ENCODE data around the gene C6orf62. TPM values are rescaled to one million over a fixed set of nuclear protein-coding genes. Genes with fewer than 3 reads are reported as not detected.
"Not testable (repeated sequence)": the region's sequence is repeated elsewhere in the genome, so short reads cannot be mapped to it uniquely, and the experiment has no call there.

C6orf62 gene
- total and polyA plus RNA-seq, 11 donors, result 20.8 to 92.8 (median 40.7) TPM

GRCh38 chr6:24738741-24739140, 19.8 kb upstream of the C6orf62 start:
- Histone ChIP-seq H3K4me3 (no peak overlapping the region), H3K9me3 (no peaks in the 10 kb centered on the region), H3K27ac (no peak overlapping the region), H3K36me3 (no peaks in the 10 kb centered on the region), H3K4me1 (peaks cover 0 to 19% (median 0%) of the 10 kb centered on the region in 12 donors), H3K27me3 (no peaks in the 10 kb centered on the region)
- WGBS, 4 donors, result 44 to 63% (median 49%) methylated on average over 3 of the region's 3 CpGs
- DNase-seq (no peak), ATAC-seq (no peak)
- intact Hi-C loops (cut with DNase I), result no loop called here
- TF ChIP-seq, protein P1, sequence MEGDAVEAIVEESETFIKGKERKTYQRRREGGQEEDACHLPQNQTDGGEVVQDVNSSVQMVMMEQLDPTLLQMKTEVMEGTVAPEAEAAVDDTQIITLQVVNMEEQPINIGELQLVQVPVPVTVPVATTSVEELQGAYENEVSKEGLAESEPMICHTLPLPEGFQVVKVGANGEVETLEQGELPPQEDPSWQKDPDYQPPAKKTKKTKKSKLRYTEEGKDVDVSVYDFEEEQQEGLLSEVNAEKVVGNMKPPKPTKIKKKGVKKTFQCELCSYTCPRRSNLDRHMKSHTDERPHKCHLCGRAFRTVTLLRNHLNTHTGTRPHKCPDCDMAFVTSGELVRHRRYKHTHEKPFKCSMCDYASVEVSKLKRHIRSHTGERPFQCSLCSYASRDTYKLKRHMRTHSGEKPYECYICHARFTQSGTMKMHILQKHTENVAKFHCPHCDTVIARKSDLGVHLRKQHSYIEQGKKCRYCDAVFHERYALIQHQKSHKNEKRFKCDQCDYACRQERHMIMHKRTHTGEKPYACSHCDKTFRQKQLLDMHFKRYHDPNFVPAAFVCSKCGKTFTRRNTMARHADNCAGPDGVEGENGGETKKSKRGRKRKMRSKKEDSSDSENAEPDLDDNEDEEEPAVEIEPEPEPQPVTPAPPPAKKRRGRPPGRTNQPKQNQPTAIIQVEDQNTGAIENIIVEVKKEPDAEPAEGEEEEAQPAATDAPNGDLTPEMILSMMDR (IDR thresholded peaks at IDR 0.05), result no peak
- TF ChIP-seq POLR2A (IDR thresholded peaks at IDR 0.05), result no peak

GRCh38 chr6:24734710-24735109, 15.8 kb upstream of the C6orf62 start:
- H3K4me1 ChIP-seq; H3K4me3 ChIP-seq; DNase-seq; ATAC-seq; intact Hi-C loops (cut with DNase I); H3K27me3 ChIP-seq; H3K27ac ChIP-seq; H3K36me3 ChIP-seq: not testable (repeated sequence)
- H3K9me3 ChIP-seq, result peaks cover 0 to 17% (median 2%) of the 10 kb centered on the region in 12 donors
- WGBS, 4 donors, result 76 to 92% (median 87%) methylated on average over 4 of the region's 4 CpGs

DNA sequence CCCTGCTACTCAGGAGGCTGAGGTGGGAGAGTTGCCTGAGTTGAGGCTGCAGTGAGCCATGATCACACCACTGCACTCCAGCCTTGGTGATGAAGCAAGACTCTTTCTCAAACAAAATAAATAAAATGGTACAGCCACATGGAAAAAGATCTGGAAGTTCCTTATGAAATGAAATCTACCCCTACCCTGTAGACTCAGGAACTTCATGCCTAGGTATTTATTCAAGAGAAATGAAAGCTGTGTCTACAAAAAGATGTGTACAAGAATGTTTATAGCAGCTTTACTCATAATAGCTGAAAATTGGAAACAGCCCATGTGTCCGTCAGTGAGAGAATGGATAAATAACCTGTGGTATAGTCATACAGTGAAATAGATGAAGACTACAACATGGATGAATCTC, 15.2 kb upstream of the C6orf62 start:
- ATAC-seq, result no peak
- no peaks in the 10 kb centered on the region for H3K27me3 ChIP-seq
- TF ChIP-seq, protein P1 (IDR thresholded peaks at IDR 0.05), result no peak
- TF ChIP-seq POLR2A (IDR thresholded peaks at IDR 0.05), result no peak
- H3K36me3 ChIP-seq, result no peaks in the 10 kb centered on the region
- no peak overlapping the region for H3K27ac ChIP-seq
- no peak for DNase-seq
- peaks cover 0 to 17% (median 2%) of the 10 kb centered on the region in 12 donors for H3K9me3 ChIP-seq
- intact Hi-C loops (cut with DNase I), result no loop called here
- H3K4me3 ChIP-seq, result no peak overlapping the region
- peaks cover 0 to 5% (median 0%) of the 10 kb centered on the region in 12 donors for H3K4me1 ChIP-seq
- WGBS, 4 donors, result 90 to 94% (median 91%) methylated on average over 1 of the region's 1 CpG

GRCh38 chr6:24731456-24732134, 12.6 kb upstream of the C6orf62 start:
- intact Hi-C loops (cut with DNase I); ATAC-seq: not testable (repeated sequence)
- WGBS, 4 donors, result 84 to 89% (median 86%) methylated on average over 5 to 6 of the region's 6 CpGs

DNA sequence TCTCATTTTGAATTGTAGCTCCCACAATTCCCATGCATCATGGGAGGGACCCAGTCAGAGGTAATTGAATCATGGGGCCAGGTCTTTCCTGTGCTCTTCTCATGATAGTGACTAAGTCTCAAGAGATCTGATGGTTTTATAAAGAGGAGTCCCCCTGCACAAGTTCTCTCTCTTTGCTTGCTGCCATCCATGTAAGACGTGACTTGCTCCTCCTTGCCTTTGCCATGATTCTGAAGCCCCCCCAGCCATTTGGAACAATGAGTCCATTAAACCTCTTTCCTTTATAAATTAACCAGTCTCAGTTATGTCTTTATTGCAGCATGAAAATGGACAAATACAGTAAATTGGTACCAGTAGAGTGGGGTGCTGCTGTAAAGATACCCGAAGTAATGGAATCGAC, 11.7 kb upstream of the C6orf62 start:
- intact Hi-C loops (cut with DNase I); DNase-seq; H3K4me3 ChIP-seq; H3K36me3 ChIP-seq; H3K27ac ChIP-seq; ATAC-seq; H3K27me3 ChIP-seq: not testable (repeated sequence)
- H3K4me1 ChIP-seq, result peaks cover 0 to 10% (median 0%) of the 10 kb centered on the region in 12 donors
- 94 to 97% (median 96%) methylated on average over 3 of the region's 3 CpGs for WGBS, 4 donors
- H3K9me3 ChIP-seq, result peaks cover 0 to 17% (median 2%) of the 10 kb centered on the region in 12 donors

More at GRCh38 chr6:24731456-24732134, 12.6 kb upstream of the C6orf62 start:
- not testable (repeated sequence) for H3K27me3 ChIP-seq, DNase-seq, H3K4me3 ChIP-seq, H3K36me3 ChIP-seq, H3K27ac ChIP-seq
- Histone ChIP-seq H3K9me3 (peaks cover 0 to 17% (median 2%) of the 10 kb centered on the region in 12 donors), H3K4me1 (peaks cover 0 to 10% (median 0%) of the 10 kb centered on the region in 12 donors)

All from heart left ventricle (tissue), 16 donors.